GM19238 (cell line): ENCODE data around the gene UBQLN3.

Experiments
- DNase-seq: peaks from one replicate; pipeline ENCODE4 v3.0.0; 2011; ENCODE audit warnings: low spot score; ENCODE audit not compliant: insufficient read length

UBQLN3 gene

GRCh38 chr11:5509803-5510202, at the start of gene UBQLN3:
UBQLN3 (minus strand) TSS chr11:5509957; CDS start chr11:5509558, 399 bp downstream.
- no peak for DNase-seq

- no peak for DNase-seq
These were observed 48.0 kb upstream of the UBQLN3 start for GRCh38 chr11:5557751-5558150.

DNA sequence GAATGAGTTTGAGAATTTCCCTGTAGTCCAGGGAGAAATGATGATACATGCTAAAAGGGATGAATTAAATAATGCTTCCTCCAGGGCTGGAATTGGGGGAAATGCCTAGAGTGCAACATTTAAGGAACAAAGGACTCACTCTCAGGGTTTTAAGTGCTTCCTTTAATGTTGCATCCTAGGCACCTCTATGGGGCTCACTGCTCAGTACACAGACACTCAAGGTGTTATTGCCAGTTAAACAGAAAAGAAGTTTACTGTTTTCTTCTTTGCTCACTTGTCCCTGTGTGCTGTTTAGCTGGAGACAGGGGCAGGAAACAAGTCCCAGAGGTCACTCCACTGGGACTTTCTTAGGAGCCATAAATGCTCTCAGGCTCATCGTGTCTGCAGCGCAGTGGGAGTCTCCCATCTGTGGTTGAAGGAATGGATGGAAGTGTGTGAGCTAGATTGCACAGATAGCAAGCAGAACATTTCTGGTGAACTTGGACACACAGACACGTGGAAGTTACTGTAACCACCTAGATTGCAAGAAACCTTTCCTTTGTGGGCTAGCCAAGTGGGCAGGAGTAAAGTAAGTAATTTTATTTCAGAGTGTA, 46.9 kb upstream of the UBQLN3 start:
- no peak for DNase-seq

DNA sequence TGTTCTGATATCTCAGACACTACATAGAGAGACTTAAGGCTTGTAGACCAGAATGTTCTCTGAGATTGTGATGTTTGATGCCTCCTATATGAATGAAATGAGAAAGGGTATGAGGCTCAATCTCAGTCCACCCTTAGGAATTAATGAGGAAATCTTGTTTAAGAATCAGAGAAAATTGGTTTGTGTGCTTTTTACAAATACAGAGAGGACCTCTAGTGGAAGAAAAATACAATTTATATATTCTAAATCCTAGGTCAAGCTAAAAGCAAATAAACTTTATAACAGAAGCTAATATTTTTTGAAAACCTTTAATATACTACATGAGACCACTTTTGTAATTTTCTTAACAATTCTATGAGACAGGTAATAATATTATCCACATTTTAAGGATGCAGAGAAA, 43.6 kb upstream of the UBQLN3 start:
- DNase-seq, result no peak

DNA sequence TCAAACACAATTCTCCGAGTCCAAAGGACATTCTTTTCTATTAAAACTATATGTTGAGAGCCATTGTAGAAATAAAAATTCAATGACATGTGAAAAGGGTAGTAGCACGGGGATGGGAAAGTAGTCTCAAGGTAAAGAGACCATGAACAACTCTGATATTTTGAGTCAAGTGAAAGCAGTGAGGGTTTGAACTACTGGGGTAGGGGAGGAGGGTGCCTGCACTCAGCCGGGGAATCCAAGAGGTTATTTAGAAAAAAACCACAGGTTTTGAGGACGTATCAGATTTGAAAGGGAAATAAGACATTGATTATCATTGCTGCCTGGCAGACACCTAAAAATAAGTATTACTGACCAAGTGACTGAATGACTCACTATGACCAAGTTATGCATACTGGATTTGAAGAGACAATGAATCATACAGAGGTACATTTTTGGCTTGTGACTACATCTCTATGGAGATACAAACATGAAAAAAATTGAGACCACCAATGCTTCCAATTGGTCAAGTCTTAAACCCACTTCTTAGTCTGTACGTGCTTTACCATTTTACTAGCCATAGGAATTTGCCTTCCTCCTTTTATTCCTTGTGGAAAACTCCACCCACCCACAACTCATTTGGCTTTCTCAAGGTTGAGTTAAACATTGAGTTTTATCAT, 40.8 kb upstream of the UBQLN3 start:
- DNase-seq, result no peak

DNA sequence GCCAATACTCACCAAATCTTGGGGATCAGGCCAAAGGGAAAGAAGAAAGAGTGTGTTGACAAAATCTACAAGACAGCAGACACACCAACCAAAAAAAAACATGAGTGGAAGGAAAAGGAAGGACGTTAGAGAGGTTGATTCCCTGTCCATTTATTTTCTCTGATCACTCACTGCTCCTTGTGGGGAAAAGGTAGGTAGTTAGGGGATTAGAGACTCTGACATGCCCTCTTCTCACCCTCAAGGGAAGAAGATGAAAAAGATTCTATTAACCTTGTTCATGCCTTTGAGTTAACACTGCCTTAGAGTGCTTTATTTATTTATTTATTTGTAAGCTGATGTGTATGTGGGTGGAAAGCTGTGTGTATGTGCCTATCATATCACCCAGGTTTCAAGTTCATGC, 38.7 kb upstream of the UBQLN3 start, which contains the start of gene OR52H1:
Gene OR52H1, minus strand, starts transcription at position 101 of the 400 bp plus-strand sequence. CDS start 3,035 bp downstream, outside the sequence.
- no peak for DNase-seq

- DNase-seq, result no peak
These were observed 38.2 kb upstream of the UBQLN3 start for GRCh38 chr11:5547982-5548381.

- DNase-seq, result no peak
These were observed 36.7 kb upstream of the UBQLN3 start for GRCh38 chr11:5546457-5546856.

DNA sequence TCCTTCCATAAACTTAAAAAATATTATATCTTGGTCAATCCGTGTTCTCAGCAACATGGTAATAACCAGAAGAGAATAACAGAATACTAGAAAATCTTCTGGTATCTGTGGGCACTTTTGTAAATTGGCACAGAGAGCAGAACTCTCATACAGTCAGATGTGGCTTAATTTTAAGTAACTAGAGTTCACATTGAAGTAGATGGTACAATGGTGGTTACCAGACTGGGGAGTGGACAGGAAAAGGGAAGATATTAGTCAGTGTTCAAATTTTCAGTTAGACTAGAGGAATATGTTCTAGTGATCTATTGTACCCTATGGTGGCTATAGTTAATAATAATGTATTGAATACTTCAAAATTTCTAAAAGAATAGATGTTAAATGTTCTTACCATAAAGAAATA, 31.7 kb upstream of the UBQLN3 start:
- no peak for DNase-seq

DNA sequence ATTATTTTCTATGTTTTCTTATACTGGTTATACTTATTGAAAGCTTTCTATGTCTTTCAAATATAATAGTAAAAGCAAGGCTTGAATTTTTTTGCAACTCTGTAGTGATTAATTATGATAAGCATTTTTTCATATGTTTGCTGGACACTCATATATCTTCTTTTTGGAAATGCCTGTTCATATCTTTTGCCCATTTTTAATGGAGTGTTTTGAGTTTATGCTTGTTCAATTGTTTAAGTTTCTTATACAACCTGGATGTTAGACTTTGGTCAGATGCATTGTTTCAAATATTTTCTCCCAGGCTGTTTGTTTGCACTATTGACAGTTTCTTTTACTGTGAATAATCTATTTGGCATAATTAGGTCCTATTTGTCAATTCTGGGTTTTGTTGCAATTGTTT, 26.7 kb upstream of the UBQLN3 start:
- no peak for DNase-seq

DNA sequence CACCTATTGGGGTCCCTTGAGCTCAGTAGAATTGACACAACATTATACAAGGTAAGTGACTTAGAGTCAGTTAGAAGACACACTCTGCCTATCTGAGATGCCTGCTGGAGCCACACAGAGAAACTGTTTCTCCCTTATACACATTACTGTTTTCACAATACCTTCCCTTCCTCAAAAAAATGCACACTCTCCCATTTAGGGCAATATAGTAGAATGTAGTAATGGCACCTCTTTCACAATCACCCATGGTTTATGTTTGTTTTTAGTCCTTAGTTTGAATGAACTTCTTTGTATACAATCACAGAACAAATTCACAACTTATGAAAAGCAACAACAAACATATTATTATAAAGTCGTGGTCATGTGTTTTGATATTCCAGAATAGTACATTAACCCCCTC, 24.3 kb upstream of the UBQLN3 start:
- no peak for DNase-seq

DNA sequence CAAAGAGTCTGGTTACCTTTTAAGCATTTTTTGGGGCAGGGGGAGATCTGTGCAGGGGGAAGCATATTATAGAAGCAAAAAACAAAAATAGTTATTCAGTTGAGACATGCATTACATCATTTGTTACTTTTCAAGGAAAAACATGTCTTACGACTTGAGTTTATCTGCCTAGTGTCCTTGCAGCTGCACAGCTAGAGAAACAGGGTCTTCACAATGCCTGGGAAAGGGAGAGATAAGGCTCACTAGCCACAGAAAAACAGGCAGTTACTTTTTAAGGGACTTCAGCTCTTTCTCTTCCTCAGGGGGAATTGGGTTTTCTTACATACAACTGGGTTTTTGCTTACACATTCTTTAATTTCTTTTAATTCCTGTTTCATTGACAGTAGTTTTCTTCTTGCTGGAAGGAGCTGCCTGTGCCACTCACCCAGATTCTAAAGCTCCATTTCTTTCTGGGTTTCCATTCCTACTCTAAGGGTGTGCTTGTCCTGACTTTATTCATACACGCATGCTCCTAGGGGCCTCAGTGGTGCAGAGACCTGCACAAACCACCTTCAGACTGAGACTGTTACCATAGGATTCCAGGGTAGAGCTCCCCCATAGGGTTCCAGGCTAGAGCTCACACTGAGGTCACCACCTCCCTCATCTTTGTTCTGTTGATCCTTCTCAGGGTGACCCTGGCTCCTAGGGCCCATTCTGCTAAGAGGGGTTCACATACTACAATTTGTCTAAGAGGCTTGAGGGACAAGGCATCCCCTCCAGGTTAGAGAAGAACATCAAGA, 21.5 kb upstream of the UBQLN3 start:
- DNase-seq, result no peak

GRCh38 chr11:5528495-5528894, 18.7 kb upstream of the UBQLN3 start:
- no peak for DNase-seq

DNA sequence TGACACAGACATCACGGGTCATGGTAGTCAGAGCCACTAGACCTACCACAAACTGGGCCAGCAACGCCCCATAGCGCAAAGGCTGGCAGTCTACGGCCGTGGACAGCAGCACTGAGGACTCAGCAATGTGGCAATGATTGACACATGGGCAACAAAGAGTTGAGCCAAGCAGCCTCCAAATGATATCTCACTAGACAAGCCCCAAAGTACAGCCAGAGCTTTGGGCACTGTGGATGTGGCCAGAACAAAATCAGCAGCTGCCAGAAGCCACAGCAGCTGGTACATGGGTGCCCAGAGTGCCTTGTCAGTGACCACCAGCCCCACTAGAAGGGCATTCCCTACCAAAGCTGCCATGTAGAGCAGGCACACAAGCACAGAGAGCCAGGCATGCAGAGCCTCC, 18.0 kb upstream of the UBQLN3 start:
- DNase-seq, result no peak

DNA sequence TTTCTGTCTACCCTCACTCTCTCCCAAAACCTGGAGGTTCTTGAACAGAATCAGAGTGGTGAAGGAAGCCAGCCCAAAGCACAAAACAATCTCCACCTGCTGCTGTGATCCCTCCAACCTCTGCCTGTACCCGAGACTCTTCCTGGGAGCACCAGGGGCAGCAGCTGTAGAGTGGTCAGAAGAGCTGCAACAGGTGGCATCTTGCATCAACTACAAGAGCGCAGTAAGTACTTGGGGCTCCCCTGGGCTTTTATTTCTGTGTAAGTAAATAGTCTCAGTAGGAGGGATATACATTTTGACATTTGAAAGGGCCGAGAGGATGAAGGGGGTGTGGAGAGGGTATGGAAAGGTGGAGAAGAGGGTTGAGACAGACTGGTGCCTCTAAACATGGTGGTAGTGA, 15.0 kb upstream of the UBQLN3 start:
- no peak for DNase-seq

DNA sequence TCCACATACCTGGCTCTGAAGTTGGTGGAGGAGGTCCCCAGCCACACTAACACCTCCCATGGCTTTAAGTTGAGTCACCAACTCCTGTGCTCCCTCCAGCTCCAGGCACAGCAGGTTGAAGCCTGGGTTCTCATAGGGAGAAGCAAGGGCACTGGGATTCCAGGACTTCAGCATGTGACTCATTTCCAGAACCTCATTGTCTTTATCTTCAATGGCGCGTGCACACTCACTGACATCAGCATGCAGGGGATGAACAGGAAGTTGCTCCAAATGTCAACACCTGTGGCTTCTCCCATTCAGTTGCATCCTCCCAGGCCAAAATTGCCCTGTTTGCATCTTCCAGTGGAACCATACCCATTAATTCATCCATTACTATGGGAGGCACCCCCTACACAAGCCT, 12.6 kb upstream of the UBQLN3 start:
- DNase-seq, result no peak

DNA sequence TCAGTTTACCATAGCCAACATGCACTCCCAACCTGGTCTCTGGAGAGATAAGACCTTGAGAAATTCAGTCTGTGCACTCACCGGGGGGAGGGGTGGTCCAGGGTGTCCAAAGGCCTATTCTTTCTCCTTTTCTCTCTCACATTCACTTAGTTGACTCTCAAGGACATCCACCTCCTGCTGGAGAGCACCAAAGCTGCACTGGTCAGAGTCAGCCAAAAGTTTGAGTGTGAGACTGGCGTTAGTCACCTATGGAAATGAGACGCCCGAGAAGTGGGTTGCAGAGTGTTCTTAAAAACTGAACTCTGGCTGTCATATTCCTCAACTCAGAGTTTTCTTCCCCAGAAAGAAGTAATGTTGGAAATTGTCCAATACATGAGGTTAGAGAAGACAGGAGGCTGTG, 11.8 kb upstream of the UBQLN3 start:
- no peak for DNase-seq

DNA sequence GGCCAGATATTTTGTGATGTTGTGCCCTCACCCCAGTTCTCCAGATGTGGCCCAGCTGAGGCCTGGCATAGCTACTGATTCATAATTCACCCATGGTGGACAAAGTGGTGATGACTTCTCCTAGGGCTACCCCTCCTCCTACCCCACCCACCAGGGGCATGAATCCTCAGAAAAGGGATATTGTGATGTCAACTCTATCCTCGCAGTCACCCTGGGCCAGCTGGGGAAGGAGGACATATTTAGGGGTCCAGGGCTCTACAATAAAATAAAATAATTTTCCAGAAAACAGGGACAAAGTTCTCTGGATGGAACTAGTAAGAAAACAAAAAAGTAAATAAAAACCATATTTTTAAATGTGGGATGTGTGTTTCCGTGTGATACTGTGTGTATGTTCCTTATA, 6.8 kb upstream of the UBQLN3 start, which contains the start of gene UBQLNL:
Gene UBQLNL, minus strand, starts transcription at position 101 of the 400 bp plus-strand sequence. CDS start 258 bp downstream, outside the sequence.
- no peak for DNase-seq

DNA sequence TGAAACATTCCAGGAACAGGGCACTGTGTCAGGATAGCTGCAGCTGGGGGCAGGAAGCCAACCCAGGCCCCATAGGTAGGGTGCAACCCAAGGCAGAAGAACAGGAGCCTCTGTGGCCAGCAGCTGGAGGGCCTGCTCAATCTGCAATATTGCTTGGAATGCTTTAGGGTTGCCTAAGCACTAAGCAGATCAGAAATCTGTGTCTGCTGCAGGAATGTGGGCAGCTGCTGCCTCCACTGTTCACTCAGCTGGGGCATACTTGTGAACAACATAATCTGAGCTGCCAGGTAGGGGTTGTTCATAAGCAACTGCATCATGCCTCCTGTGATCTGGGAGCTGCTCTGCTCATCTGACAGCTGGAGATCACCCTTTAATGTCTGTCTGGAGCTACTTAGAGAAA, 5.1 kb upstream of the UBQLN3 start:
- no peak for DNase-seq

GRCh38 chr11:5508605-5509004, 1.2 kb downstream of the UBQLN3 start:
- no peak for DNase-seq

DNA sequence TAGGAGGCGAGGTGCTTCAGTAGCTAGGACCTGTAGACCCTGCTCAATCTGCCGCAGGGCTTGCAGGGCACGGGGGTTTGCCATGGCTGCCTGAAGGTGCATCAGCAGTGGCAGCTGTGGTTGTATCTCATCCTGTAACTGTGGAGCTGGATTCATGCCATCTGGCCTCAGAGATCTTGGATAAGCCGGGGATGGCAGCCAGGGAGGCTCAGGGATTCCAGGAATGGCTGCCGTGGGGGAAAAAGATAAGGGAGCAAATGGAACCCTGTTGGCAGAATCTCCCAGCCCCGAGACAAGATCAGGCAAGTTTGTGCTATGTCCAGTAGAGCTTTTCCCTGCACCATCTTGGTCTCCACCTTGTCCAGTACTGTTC, 1.8 kb downstream of the UBQLN3 start:
- no peak for DNase-seq

GRCh38 chr11:5507177-5507932, 2.4 kb downstream of the UBQLN3 start:
- DNase-seq, result no peak
